Neural progenitor cell (in vitro differentiated cells): ENCODE measurements around the gene NTRK3. TPM values are rescaled to one million over a fixed set of nuclear protein-coding genes. Genes with fewer than 3 reads are reported as not detected.

Experiments
- DNase-seq: peaks from one replicate; pipeline ENCODE4 v3.0.0-alpha.2; 2016; ENCODE audit warnings: low spot score
- H2AFZ ChIP-seq: fragments of 200-600 bp; sonication (generic); replicated peaks from 2 replicates; pipeline ENCODE4 v1.6.1; 2016; ENCODE audit warnings: antibody characterized with exemption
- H3F3A ChIP-seq: fragments of 200-600 bp; sonication (generic); 2 replicates; pipeline ENCODE4 v1.6.1; 2016; ENCODE audit warnings: antibody characterized with exemption, low read depth
- H3K27ac ChIP-seq: fragments of 200-600 bp; sonication (generic); 2 replicates; pipeline ENCODE4 v1.5.1; 2016; ENCODE audit warnings: mild to moderate bottlenecking
- H3K27me3 ChIP-seq: fragments of 200-600 bp; sonication (generic); 2 replicates; pipeline ENCODE4 v1.6.1; 2016; ENCODE audit warnings: mild to moderate bottlenecking, moderate library complexity
- H3K36me3 ChIP-seq: fragments of 200-600 bp; sonication (generic); 2 replicates; pipeline ENCODE4 v1.5.1; 2016
- H3K4me1 ChIP-seq: fragments of 200-600 bp; sonication (generic); 2 replicates; pipeline ENCODE4 v1.6.1; 2016; ENCODE audit warnings: mixed run types
- H3K4me2 ChIP-seq: fragments of 200-600 bp; sonication (generic); 2 replicates; pipeline ENCODE4 v1.6.1; 2016
- H3K4me3 ChIP-seq: fragments of 200-600 bp; sonication (generic); 2 replicates; pipeline ENCODE4 v1.5.1; 2016
- H3K79me2 ChIP-seq: fragments of 200-600 bp; sonication (generic); 2 replicates; pipeline ENCODE4 v1.6.1; 2016; ENCODE audit warnings: low read depth
- H3K9ac ChIP-seq: fragments of 200-600 bp; sonication (generic); 2 replicates; pipeline ENCODE4 v1.6.1; 2016
- H3K9me3 ChIP-seq: fragments of 200-600 bp; sonication (generic); 2 replicates; pipeline ENCODE4 v1.5.1; 2016; ENCODE audit warnings: low read depth
- H4K20me1 ChIP-seq: fragments of 200-600 bp; sonication (generic); 2 replicates; pipeline ENCODE4 v1.6.1; 2016; ENCODE audit warnings: low read depth
- H3K27ac Mint-ChIP-seq: 3 replicates; pipeline ENCODE4 v1.8.0; 2021; ENCODE audit warnings: mixed read lengths
- H3K27me3 Mint-ChIP-seq: 2 replicates; pipeline ENCODE4 v1.8.0; 2022; ENCODE audit warnings: low read depth, mild to moderate bottlenecking, inconsistent platforms, moderate library complexity, mixed read lengths; ENCODE audit not compliant: insufficient read depth
- H3K36me3 Mint-ChIP-seq: 3 replicates; pipeline ENCODE4 v1.8.0; 2021; ENCODE audit warnings: mixed read lengths
- H3K4me1 Mint-ChIP-seq: 3 replicates; pipeline ENCODE4 v1.8.0; 2021; ENCODE audit warnings: mixed read lengths
- H3K4me3 Mint-ChIP-seq: 3 replicates; pipeline ENCODE4 v1.8.0; 2021; ENCODE audit warnings: mild to moderate bottlenecking, moderate library complexity, mixed read lengths
- H3K9me3 Mint-ChIP-seq: 3 replicates; pipeline ENCODE4 v1.8.0; 2020; ENCODE audit warnings: mixed read lengths
- CTCF ChIP-seq: fragments of 200-600 bp; sonication (generic); IDR thresholded peaks from 2 replicates; pipeline ENCODE4 v1.5.1; 2017; ENCODE audit warnings: antibody characterized with exemption, mild to moderate bottlenecking
- EZH2 ChIP-seq: fragments of 200-600 bp; sonication (generic); IDR thresholded peaks from 2 replicates; pipeline ENCODE4 v1.6.1; 2017; ENCODE audit warnings: antibody characterized with exemption, mild to moderate bottlenecking, moderate library complexity
- EZH2phosphoT487 ChIP-seq: fragments of 200-600 bp; sonication (generic); IDR thresholded peaks from 2 replicates; pipeline ENCODE4 v1.6.1; 2017; ENCODE audit warnings: antibody characterized with exemption
- total RNA-seq: library from RNA; depleted of rRNA; stranded (reverse); fragments of >200 nt; gene quantifications from 2 replicates; pipeline ENCODE4 v1.2.3, GENCODE V29; 2015; ENCODE audit warnings: low replicate concordance

NTRK3 gene
- total RNA-seq, 1 donor from 2014 or later, result 2.0 TPM

- H3K27ac Mint-ChIP-seq, result no peak overlapping the region
- Histone ChIP-seq H3K9me3 (no peaks in the 10 kb centered on the region), H3K79me2 (no peaks in the 10 kb centered on the region), H4K20me1 (no peaks in the 10 kb centered on the region), H3K27me3 (no peaks in the 10 kb centered on the region), H3K4me2 (no peak overlapping the region), H3K27ac (no peak overlapping the region), H2AFZ (no peak overlapping the region), H3K9ac (no peak overlapping the region), H3K36me3 (no peaks in the 10 kb centered on the region), H3K4me1 (no peaks in the 10 kb centered on the region), H3F3A (no peaks in the 10 kb centered on the region), H3K4me3 (no peak overlapping the region)
- TF ChIP-seq EZH2 (no peak), EZH2phosphoT487 (no peak), CTCF (no peak)
- peaks cover 7% of the 10 kb centered on the region for H3K4me1 Mint-ChIP-seq
- no peak overlapping the region for H3K4me3 Mint-ChIP-seq
- peaks cover 2% of the 10 kb centered on the region for H3K9me3 Mint-ChIP-seq
- H3K36me3 Mint-ChIP-seq, result no peaks in the 10 kb centered on the region
- DNase-seq, result no peak
- H3K27me3 Mint-ChIP-seq, result no peaks in the 10 kb centered on the region
These were observed 17.7 kb downstream of the NTRK3 start for GRCh38 chr15:88238618-88239430.

- Mint-ChIP-seq H3K27me3 (no peaks in the 10 kb centered on the region), H3K4me3 (no peak overlapping the region), H3K27ac (no peak overlapping the region), H3K9me3 (peaks cover 2% of the 10 kb centered on the region), H3K36me3 (no peaks in the 10 kb centered on the region), H3K4me1 (peaks cover 3% of the 10 kb centered on the region)
- no peaks in the 10 kb centered on the region for H3K27me3 ChIP-seq
- H3K4me1 ChIP-seq, result peaks cover 6% of the 10 kb centered on the region
- no peak overlapping the region for H3K9ac ChIP-seq
- H3K4me3 ChIP-seq, result no peak overlapping the region
- H3K4me2 ChIP-seq, result no peak overlapping the region
- no peak overlapping the region for H2AFZ ChIP-seq
- TF ChIP-seq CTCF, result no peak
- TF ChIP-seq EZH2, result no peak
- TF ChIP-seq EZH2phosphoT487, result no peak
- H3K79me2 ChIP-seq, result no peaks in the 10 kb centered on the region
- no peaks in the 10 kb centered on the region for H3K36me3 ChIP-seq
- no peak overlapping the region for H3K27ac ChIP-seq
- H3K9me3 ChIP-seq, result no peaks in the 10 kb centered on the region
- H3F3A ChIP-seq, result no peaks in the 10 kb centered on the region
- DNase-seq, result no peak
- no peaks in the 10 kb centered on the region for H4K20me1 ChIP-seq
These were observed 21.8 kb downstream of the NTRK3 start for GRCh38 chr15:88234711-88235110.

GRCh38 chr15:88233921-88234320 lies 22.6 kb downstream of the NTRK3 start:
- DNase-seq, result no peak
- no peak overlapping the region for H2AFZ ChIP-seq
- no peaks in the 10 kb centered on the region for H3K27me3 ChIP-seq
- no peak overlapping the region for H3K27ac ChIP-seq
- no peak overlapping the region for H3K27ac Mint-ChIP-seq
- H3K4me3 ChIP-seq, result no peak overlapping the region
- peaks cover 3% of the 10 kb centered on the region for H3K4me1 Mint-ChIP-seq
- peaks cover 6% of the 10 kb centered on the region for H3K4me1 ChIP-seq
- no peaks in the 10 kb centered on the region for H4K20me1 ChIP-seq
- no peaks in the 10 kb centered on the region for H3K36me3 Mint-ChIP-seq
- no peak overlapping the region for H3K4me3 Mint-ChIP-seq
- TF ChIP-seq EZH2, result no peak
- TF ChIP-seq EZH2phosphoT487, result no peak
- H3K27me3 Mint-ChIP-seq, result no peaks in the 10 kb centered on the region
- H3K9me3 ChIP-seq, result no peaks in the 10 kb centered on the region
- H3K36me3 ChIP-seq, result no peaks in the 10 kb centered on the region
- no peak overlapping the region for H3K9ac ChIP-seq
- H3K4me2 ChIP-seq, result no peak overlapping the region
- no peaks in the 10 kb centered on the region for H3F3A ChIP-seq
- peaks cover 2% of the 10 kb centered on the region for H3K9me3 Mint-ChIP-seq
- no peaks in the 10 kb centered on the region for H3K79me2 ChIP-seq

GRCh38 chr15:88232771-88233201 lies 23.8 kb downstream of the NTRK3 start:
- peaks cover 5% of the 10 kb centered on the region for H3K27me3 Mint-ChIP-seq
- H3K9ac ChIP-seq, result no peak overlapping the region
- no peak for DNase-seq
- no peak overlapping the region for H3K27ac ChIP-seq
- no peaks in the 10 kb centered on the region for H3K36me3 Mint-ChIP-seq
- H3K4me2 ChIP-seq, result no peak overlapping the region
- H3K79me2 ChIP-seq, result no peaks in the 10 kb centered on the region
- no peaks in the 10 kb centered on the region for H3K27me3 ChIP-seq
- H4K20me1 ChIP-seq, result no peaks in the 10 kb centered on the region
- no peaks in the 10 kb centered on the region for H3K36me3 ChIP-seq
- H3K9me3 Mint-ChIP-seq, result no peaks in the 10 kb centered on the region
- TF ChIP-seq EZH2 (no peak), EZH2phosphoT487 (no peak), CTCF (no peak)
- H3F3A ChIP-seq, result no peaks in the 10 kb centered on the region
- no peaks in the 10 kb centered on the region for H3K9me3 ChIP-seq
- no peak overlapping the region for H3K4me3 ChIP-seq
- H3K4me1 Mint-ChIP-seq, result peaks cover 3% of the 10 kb centered on the region
- no peak overlapping the region for H2AFZ ChIP-seq
- no peak overlapping the region for H3K27ac Mint-ChIP-seq
- peaks cover 6% of the 10 kb centered on the region for H3K4me1 ChIP-seq
- H3K4me3 Mint-ChIP-seq, result no peak overlapping the region
